H7 (cell line): ENCODE measurements around the gene UMODL1. TPM values are rescaled to one million over a fixed set of nuclear protein-coding genes. Genes with fewer than 3 reads are reported as not detected.

Source experiments
- DNase-seq: peaks from one replicate; pipeline ENCODE4 v3.0.0; 2012
- H3K27me3 ChIP-seq: 2 replicates; pipeline ENCODE4 v1.6.0; 2011; ENCODE audit warnings: mild to moderate bottlenecking, low read length; ENCODE audit not compliant: control insufficient read depth, insufficient read depth
- H3K36me3 ChIP-seq: replicated peaks from 2 replicates; pipeline ENCODE4 v1.5.1; 2011; ENCODE audit warnings: low read length; ENCODE audit not compliant: control insufficient read depth, insufficient read depth
- H3K4me3 ChIP-seq: 2 replicates; pipeline ENCODE4 v1.5.1; 2011; ENCODE audit warnings: low read depth, mild to moderate bottlenecking, control low read depth, low read length, moderate library complexity; ENCODE audit not compliant: insufficient read depth
- total RNA-seq: library from RNA; depleted of rRNA; stranded (reverse); fragments of >200 nt; shearing (Covaris generic); gene quantifications from 2 replicates; pipeline ENCODE4 v1.2.3, GENCODE V29; 2014

UMODL1 gene
- total RNA-seq, 1 experiment from 2014 or later = 0.73 TPM

- no peak overlapping the region for H3K4me3 ChIP-seq
- no peaks in the 10 kb centered on the region for H3K36me3 ChIP-seq
- DNase-seq = no peak
- H3K27me3 ChIP-seq = no peaks in the 10 kb centered on the region
Observed at GRCh38 chr21:42102076-42102475, 31.0 kb downstream of the UMODL1 start.

- no peak for DNase-seq
- H3K4me3 ChIP-seq = no peak overlapping the region
- no peaks in the 10 kb centered on the region for H3K27me3 ChIP-seq
- no peaks in the 10 kb centered on the region for H3K36me3 ChIP-seq
Observed at GRCh38 chr21:42102526-42102925, 31.4 kb downstream of the UMODL1 start.

- Histone ChIP-seq H3K27me3 (no peaks in the 10 kb centered on the region), H3K36me3 (no peaks in the 10 kb centered on the region), H3K4me3 (no peak overlapping the region)
- DNase-seq = no peak
Observed at GRCh38 chr21:42102991-42103390, 31.9 kb downstream of the UMODL1 start.

- H3K36me3 ChIP-seq = no peaks in the 10 kb centered on the region
Observed at GRCh38 chr21:42103843-42104242, 32.7 kb downstream of the UMODL1 start.

GRCh38 chr21:42105476-42106315 lies 34.6 kb downstream of the UMODL1 start:
- Histone ChIP-seq H3K36me3 (no peaks in the 10 kb centered on the region), H3K4me3 (no peak overlapping the region), H3K27me3 (no peaks in the 10 kb centered on the region)
- no peak for DNase-seq

More at GRCh38 chr21:42103843-42104242, 32.7 kb downstream of the UMODL1 start:
- Histone ChIP-seq H3K27me3 (no peaks in the 10 kb centered on the region), H3K4me3 (no peak overlapping the region)
- DNase-seq = no peak

GRCh38 chr21:42106425-42106824 lies 35.3 kb downstream of the UMODL1 start:
- Histone ChIP-seq H3K27me3 (no peaks in the 10 kb centered on the region), H3K4me3 (no peak overlapping the region), H3K36me3 (no peaks in the 10 kb centered on the region)
- DNase-seq = no peak

- DNase-seq = peak; percentile 91
- no peak overlapping the region for H3K4me3 ChIP-seq
- H3K36me3 ChIP-seq = no peaks in the 10 kb centered on the region
Observed at GRCh38 chr21:42107177-42107880, 36.2 kb downstream of the UMODL1 start.

GRCh38 chr21:42107881-42108553 lies 36.9 kb downstream of the UMODL1 start:
- DNase-seq = peak; percentile 94
- Histone ChIP-seq H3K27me3 (no peaks in the 10 kb centered on the region), H3K36me3 (no peaks in the 10 kb centered on the region), H3K4me3 (no peak overlapping the region)

More at GRCh38 chr21:42107177-42107880, 36.2 kb downstream of the UMODL1 start:
- H3K27me3 ChIP-seq = no peaks in the 10 kb centered on the region

GRCh38 chr21:42108554-42109340 lies 37.6 kb downstream of the UMODL1 start:
- H3K36me3 ChIP-seq = no peaks in the 10 kb centered on the region
- DNase-seq = peak; percentile 81
- no peaks in the 10 kb centered on the region for H3K27me3 ChIP-seq
- no peak overlapping the region for H3K4me3 ChIP-seq

GRCh38 chr21:42109473-42109872 lies 38.4 kb downstream of the UMODL1 start:
- Histone ChIP-seq H3K4me3 (no peak overlapping the region), H3K27me3 (no peaks in the 10 kb centered on the region), H3K36me3 (no peaks in the 10 kb centered on the region)
- no peak for DNase-seq

GRCh38 chr21:42109873-42110525 lies 38.9 kb downstream of the UMODL1 start:
- Histone ChIP-seq H3K4me3 (no peak overlapping the region), H3K27me3 (no peaks in the 10 kb centered on the region), H3K36me3 (no peaks in the 10 kb centered on the region)
- no peak for DNase-seq

- DNase-seq = no peak
- Histone ChIP-seq H3K27me3 (no peaks in the 10 kb centered on the region), H3K36me3 (no peaks in the 10 kb centered on the region), H3K4me3 (no peak overlapping the region)
Observed at GRCh38 chr21:42110691-42111469, 39.8 kb downstream of the UMODL1 start.

GRCh38 chr21:42111470-42111743 lies 40.3 kb downstream of the UMODL1 start:
- Histone ChIP-seq H3K4me3 (no peak overlapping the region), H3K36me3 (no peaks in the 10 kb centered on the region), H3K27me3 (no peaks in the 10 kb centered on the region)
- no peak for DNase-seq
